ENCODE data around the gene LTB.
A peak's percentile ranks its signal among the peaks of the same experiment; 100 is the strongest.

GRCh38 chr6:31580807-31581433 is 1.3 kb downstream of the LTB start:
- TF ChIP-seq CTCF (IDR thresholded peaks at IDR 0.05), result peak; percentile 93 to 99 (median 96)
- no peak for TF ChIP-seq POLR2A (IDR thresholded peaks at IDR 0.05)
